Naive thymus-derived CD8-positive, alpha-beta T cell (primary cell): ENCODE data around the gene RAB6A. TPM values are rescaled to one million over a fixed set of nuclear protein-coding genes. Genes with fewer than 3 reads are reported as not detected.

Experiments used
- ATAC-seq, 2 donors: fragments of 150-1000 bp; cut with Tn5 transposase in 1 of 2; sonication (Bioruptor Pico), chemical (Tn5 transposase) in 1 of 2; 1 replicate in 1 of 2; 2 replicates in 1 of 2; pipeline ENCODE4 v1.10.0; 2021; ENCODE audit warnings: mild to moderate bottlenecking in 2 of 2, moderate library complexity in 2 of 2
- POLR2A ChIA-PET: fragments of 350-600 bp; sonication (Branson Sonifier 250); formaldehyde crosslinking; loops from one replicate; lab custom pipeline; 2021; ENCODE audit warnings: antibody characterized with exemption; lab: Charles Lee
- DNase-seq, 10 donors: peaks; one replicate each; pipeline versions ENCODE4 v3.0.0 to v3.0.0-alpha.2; 2020 to 2022
- H3K27ac Mint-ChIP-seq, 10 donors: one replicate each; pipeline ENCODE4 v1.8.0; 2020 to 2022; ENCODE audit warnings: mild to moderate bottlenecking in 10 of 10, mixed read lengths in 10 of 10, moderate library complexity in 4 of 10, inconsistent platforms in 1 of 10
- H3K27me3 Mint-ChIP-seq, 5 donors: one replicate each; pipeline ENCODE4 v1.8.0; 2021 to 2022; ENCODE audit warnings: mixed read lengths in 5 of 5
- H3K36me3 Mint-ChIP-seq, 3 donors: one replicate each; pipeline ENCODE4 v1.8.0; 2020 to 2022; ENCODE audit warnings: mixed read lengths in 3 of 3, mild to moderate bottlenecking in 2 of 3, inconsistent platforms in 1 of 3
- H3K4me1 Mint-ChIP-seq, 4 donors: one replicate each; pipeline ENCODE4 v1.8.0; 2021 to 2022; ENCODE audit warnings: mixed read lengths in 4 of 4
- H3K4me3 Mint-ChIP-seq, 10 donors: one replicate each; pipeline ENCODE4 v1.8.0; 2020 to 2022; ENCODE audit warnings: mild to moderate bottlenecking in 10 of 10, mixed read lengths in 10 of 10, moderate library complexity in 6 of 10, inconsistent platforms in 1 of 10
- H3K9me3 Mint-ChIP-seq, 9 donors: one replicate each; pipeline ENCODE4 v1.8.0; 2020 to 2022; ENCODE audit warnings: mixed read lengths in 9 of 9, mild to moderate bottlenecking in 3 of 9, inconsistent platforms in 1 of 9, moderate library complexity in 1 of 9
- polyA plus RNA-seq, 3 donors: library from polyadenylated mRNA; unstranded; fragments of 300-500 nt; fragmentation: Illumina TruSeq; gene quantifications; one replicate each; pipeline ENCODE4 v1.2.3, GENCODE V29; 2021
- total RNA-seq, 8 experiments: library from RNA in 2 of 8; stranded (reverse) in 2 of 8; gene quantifications; one replicate each; pipeline ENCODE4 v1.2.3 and lab custom pipeline; 2021 to 2026

The RAB6A gene
- total and polyA plus RNA-seq, 5 experiments from 2014 or later, result 79.3 to 94.3 (median 88.5) TPM

DNA sequence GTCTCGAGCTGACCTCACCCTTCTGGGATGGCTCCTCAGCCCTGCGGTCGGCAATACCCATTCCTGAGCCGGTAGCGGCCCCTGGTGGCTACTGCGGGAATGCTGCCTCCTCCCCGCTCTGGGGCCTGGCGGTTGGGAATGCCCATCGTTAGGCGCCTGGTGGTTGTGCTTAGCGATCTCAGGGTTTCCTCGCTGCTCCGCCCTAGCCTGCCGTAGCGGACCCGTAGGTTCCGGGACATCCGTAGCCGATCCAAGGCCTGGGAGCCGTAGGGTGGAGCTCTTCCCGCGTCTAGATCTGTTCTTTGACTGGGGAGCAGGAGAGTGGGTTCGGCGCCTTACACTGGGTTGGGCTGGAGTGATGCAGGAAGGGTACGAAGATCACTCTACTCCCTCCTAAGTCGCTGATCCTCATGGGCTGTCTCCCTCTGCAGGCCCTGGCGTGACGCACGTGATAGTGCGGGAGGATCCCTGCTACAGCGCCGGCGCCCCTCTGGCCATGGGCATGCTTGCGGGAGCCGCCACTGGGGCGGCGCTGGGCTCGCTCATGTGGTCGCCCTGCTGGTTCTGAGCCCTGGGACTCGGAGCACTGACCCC is 99.7 kb downstream of the RAB6A start:
- POLR2A ChIA-PET, result interaction anchor here (1.2 to 3.5 kb wide), 2 partner anchors 12 to 35 kb away, joined by 4 to 22 read pairs; no protein-coding TSS in a partner anchor

DNA sequence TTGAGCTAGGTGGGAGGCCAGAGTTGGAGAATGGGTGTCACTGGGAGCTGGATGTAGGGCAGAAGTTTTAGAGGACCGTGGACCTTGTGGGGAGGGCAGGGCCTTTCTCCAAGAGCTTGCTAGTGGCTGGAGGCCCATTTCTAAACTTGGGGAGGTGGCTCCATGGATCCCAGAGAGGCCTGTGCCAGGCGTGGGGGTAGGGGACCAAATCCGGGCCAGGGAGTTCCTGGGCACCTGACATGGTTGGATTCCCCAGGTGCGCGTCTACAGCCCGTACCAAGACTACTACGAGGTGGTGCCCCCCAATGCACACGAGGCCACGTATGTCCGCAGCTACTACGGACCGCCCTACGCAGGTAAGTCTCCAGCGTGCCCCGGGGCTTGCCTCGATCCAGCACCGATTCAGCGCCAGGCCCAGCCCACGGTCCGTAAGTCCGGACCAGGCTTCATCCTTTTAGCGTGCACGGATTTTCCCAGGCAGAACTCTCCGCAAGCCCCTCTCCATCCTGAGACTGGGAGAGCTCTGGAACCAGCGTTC is 100.3 kb downstream of the RAB6A start:
- H3K4me3 Mint-ChIP-seq, result peak overlapping the region in 6 of 10 donors; percentile 24 to 43 (median 30)
- H3K9me3 Mint-ChIP-seq, result no peaks in the 10 kb centered on the region
- ATAC-seq (peak in 1 of 2 donors; percentile 38), DNase-seq (no peak)
- peaks cover 0 to 24% (median 0%) of the 10 kb centered on the region in 3 donors for H3K36me3 Mint-ChIP-seq
- H3K4me1 Mint-ChIP-seq, result peaks cover 10 to 27% (median 22%) of the 10 kb centered on the region in 4 donors
- peak overlapping the region in 2 of 10 donors; percentile 53 to 56 for H3K27ac Mint-ChIP-seq
- H3K27me3 Mint-ChIP-seq, result peaks cover 0 to 2% (median 0%) of the 10 kb centered on the region in 5 donors
- POLR2A ChIA-PET, result interaction anchor here (1.2 to 3.5 kb wide), 2 partner anchors 11 to 35 kb away, joined by 4 to 22 read pairs; no protein-coding TSS in a partner anchor

More for the DNA sequence above, 99.7 kb downstream of the RAB6A start:
- peaks cover 0 to 2% (median 0%) of the 10 kb centered on the region in 5 donors for H3K27me3 Mint-ChIP-seq
- DNase-seq (peak; percentile 66 to 89 (median 82)), ATAC-seq (peak; percentile 95 to 97)
- H3K27ac Mint-ChIP-seq, result peak overlapping the region in 6 of 10 donors; percentile 45 to 58 (median 50)
- H3K4me3 Mint-ChIP-seq, result peak overlapping the region in 3 of 10 donors; percentile 11 to 57 (median 43)
- no peaks in the 10 kb centered on the region for H3K9me3 Mint-ChIP-seq
- H3K4me1 Mint-ChIP-seq, result peaks cover 10 to 27% (median 23%) of the 10 kb centered on the region in 4 donors
- peaks cover 0 to 18% (median 0%) of the 10 kb centered on the region in 3 donors for H3K36me3 Mint-ChIP-seq

DNA sequence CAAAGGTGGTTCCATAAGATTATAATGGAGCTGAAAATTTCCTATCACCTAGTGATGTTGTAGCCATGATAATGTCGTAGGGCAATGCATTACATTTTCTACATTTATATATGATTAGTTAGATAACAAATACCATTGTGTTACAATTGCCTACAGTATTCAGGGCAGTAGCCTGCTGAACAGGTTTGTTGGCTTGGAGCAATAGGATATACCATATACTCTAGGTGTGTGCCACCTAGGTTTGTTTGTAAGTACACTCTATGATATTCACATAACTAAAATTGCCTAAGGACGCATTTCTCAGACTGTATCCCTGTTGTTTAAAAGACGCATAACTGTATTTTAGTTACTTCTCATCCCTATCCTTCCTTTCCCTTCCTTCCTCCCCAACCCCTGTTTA is 100.9 kb downstream of the RAB6A start:
- Mint-ChIP-seq H3K36me3 (peaks cover 0 to 24% (median 0%) of the 10 kb centered on the region in 3 donors), H3K27ac (peak overlapping the region in 3 of 10 donors; percentile 13 to 53 (median 33)), H3K4me1 (peaks cover 10 to 27% (median 20%) of the 10 kb centered on the region in 4 donors), H3K4me3 (peak overlapping the region in 2 of 10 donors; percentile 1 to 26), H3K27me3 (peaks cover 0 to 2% (median 0%) of the 10 kb centered on the region in 5 donors), H3K9me3 (no peaks in the 10 kb centered on the region)
- no peak for ATAC-seq
- no peak for DNase-seq
- POLR2A ChIA-PET, result interaction anchor here (0.6 to 3.5 kb wide), 3 partner anchors 11 to 47 kb away, joined by 3 to 22 read pairs (median 4); no protein-coding TSS in a partner anchor

DNA sequence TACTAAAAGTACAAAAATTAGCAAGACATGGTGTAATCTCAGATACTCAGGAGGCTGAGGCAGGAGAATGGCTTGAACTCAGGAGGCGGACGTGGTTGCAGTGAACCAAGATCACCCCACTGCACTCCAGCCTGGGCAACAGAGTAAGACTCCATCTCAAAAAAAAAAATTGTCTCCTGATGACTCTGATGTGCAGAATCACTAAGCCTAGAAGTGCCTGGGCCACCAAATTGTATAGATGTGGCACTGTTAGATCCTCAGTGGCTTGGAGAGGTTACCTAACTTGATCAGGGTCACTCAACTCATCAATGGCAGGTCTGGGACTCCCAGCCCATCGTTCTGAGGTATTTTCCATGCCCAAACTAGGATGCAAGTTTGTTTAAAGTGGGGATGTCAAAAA is 103.9 kb downstream of the RAB6A start:
- ATAC-seq, result no peak
- peaks cover 0 to 40% (median 2%) of the 10 kb centered on the region in 3 donors for H3K36me3 Mint-ChIP-seq
- no peak for DNase-seq
- peaks cover 0 to 2% (median 0%) of the 10 kb centered on the region in 5 donors for H3K27me3 Mint-ChIP-seq
- H3K9me3 Mint-ChIP-seq, result no peaks in the 10 kb centered on the region
- peaks cover 8 to 15% (median 12%) of the 10 kb centered on the region in 4 donors for H3K4me1 Mint-ChIP-seq
- no peak overlapping the region for H3K27ac Mint-ChIP-seq
- POLR2A ChIA-PET, result no interaction called here
- H3K4me3 Mint-ChIP-seq, result no peak overlapping the region

DNA sequence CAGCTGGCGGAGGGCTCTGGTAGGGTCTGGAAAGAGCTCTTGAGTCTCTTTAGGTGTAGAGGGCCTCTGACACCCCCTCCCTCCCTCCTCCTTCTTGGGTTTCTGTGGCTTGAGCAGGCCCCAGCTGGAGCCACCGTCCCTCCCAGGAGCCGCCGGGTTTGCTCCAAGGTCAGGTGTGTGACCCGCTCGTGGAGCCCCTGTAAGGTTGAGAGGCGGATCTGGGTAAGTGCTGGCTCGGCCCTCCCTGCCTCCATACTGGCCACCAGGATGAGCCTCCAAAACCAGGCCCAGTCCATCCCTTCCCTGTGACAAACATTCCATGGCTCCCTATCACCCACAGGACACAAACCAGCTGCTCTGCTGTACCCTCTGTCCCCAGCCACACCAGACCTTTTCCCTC is 105.2 kb downstream of the RAB6A start:
- POLR2A ChIA-PET, result no interaction called here
- DNase-seq (no peak), ATAC-seq (no peak)
- H3K27ac Mint-ChIP-seq, result peak overlapping the region in 4 of 10 donors; percentile 25 to 87 (median 45)
- no peak overlapping the region for H3K4me3 Mint-ChIP-seq
- peaks cover 0 to 52% (median 2%) of the 10 kb centered on the region in 3 donors for H3K36me3 Mint-ChIP-seq
- H3K9me3 Mint-ChIP-seq, result no peaks in the 10 kb centered on the region
- H3K4me1 Mint-ChIP-seq, result peaks cover 4 to 6% (median 6%) of the 10 kb centered on the region in 4 donors
- no peaks in the 10 kb centered on the region for H3K27me3 Mint-ChIP-seq

DNA sequence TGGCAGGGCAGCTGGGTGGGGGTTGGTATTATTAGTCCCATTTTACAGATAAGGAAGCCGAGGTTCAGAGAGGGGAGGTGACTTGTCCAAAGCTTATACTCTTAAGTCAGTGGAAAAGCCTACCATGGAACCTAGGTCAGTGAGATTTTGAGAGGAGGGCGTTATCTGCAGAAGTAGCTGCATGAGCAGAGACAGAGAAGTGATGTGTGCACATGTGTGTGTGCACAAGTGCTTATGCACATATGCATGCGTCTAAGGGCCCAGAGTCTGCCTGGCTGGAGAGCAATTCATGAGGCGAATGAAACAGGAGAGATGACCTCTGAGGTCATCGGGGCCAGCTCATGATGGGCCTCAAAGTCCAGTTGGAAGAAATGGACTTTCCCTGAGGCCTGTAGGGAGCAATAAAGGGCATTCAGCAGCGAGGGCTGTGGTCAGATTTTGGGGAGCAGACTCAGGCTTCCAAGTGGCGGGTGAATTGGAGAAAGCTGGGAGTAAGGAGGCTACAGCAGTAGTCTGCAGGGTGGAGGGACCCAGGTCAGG is 106.3 kb downstream of the RAB6A start:
- H3K4me3 Mint-ChIP-seq, result no peak overlapping the region
- peak overlapping the region in 4 of 10 donors; percentile 21 to 84 (median 50) for H3K27ac Mint-ChIP-seq
- POLR2A ChIA-PET, result no interaction called here
- H3K4me1 Mint-ChIP-seq, result peaks cover 0 to 7% (median 3%) of the 10 kb centered on the region in 4 donors
- peaks cover 0 to 51% (median 2%) of the 10 kb centered on the region in 3 donors for H3K36me3 Mint-ChIP-seq
- no peaks in the 10 kb centered on the region for H3K9me3 Mint-ChIP-seq
- ATAC-seq, result no peak
- DNase-seq, result no peak
- H3K27me3 Mint-ChIP-seq, result no peaks in the 10 kb centered on the region

DNA sequence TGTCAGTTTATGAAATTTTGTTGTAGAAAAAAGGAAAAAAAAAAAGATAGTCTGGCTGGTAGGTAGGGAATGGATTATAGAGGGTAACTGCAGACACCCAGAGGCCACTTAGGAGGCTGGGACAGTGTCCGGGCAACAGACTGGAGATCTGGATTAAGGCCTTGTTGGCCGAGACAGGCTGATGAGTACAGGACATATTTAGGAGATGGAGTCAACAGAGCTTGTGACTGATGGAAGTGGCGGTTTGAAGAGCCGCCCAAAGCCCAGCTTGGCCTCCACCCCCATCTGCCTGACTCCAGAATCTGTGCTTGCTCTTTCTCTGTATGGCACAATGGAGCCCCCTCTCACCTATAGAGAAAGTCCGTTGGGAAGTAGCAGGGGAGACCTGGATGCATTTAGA is 106.9 kb downstream of the RAB6A start:
- no peaks in the 10 kb centered on the region for H3K27me3 Mint-ChIP-seq
- peaks cover 4 to 12% (median 9%) of the 10 kb centered on the region in 4 donors for H3K4me1 Mint-ChIP-seq
- POLR2A ChIA-PET, result no interaction called here
- H3K36me3 Mint-ChIP-seq, result peaks cover 0 to 51% (median 2%) of the 10 kb centered on the region in 3 donors
- peak overlapping the region in 3 of 10 donors; percentile 43 to 84 (median 57) for H3K27ac Mint-ChIP-seq
- no peak for DNase-seq
- no peaks in the 10 kb centered on the region for H3K9me3 Mint-ChIP-seq
- no peak overlapping the region for H3K4me3 Mint-ChIP-seq
- ATAC-seq, result no peak

DNA sequence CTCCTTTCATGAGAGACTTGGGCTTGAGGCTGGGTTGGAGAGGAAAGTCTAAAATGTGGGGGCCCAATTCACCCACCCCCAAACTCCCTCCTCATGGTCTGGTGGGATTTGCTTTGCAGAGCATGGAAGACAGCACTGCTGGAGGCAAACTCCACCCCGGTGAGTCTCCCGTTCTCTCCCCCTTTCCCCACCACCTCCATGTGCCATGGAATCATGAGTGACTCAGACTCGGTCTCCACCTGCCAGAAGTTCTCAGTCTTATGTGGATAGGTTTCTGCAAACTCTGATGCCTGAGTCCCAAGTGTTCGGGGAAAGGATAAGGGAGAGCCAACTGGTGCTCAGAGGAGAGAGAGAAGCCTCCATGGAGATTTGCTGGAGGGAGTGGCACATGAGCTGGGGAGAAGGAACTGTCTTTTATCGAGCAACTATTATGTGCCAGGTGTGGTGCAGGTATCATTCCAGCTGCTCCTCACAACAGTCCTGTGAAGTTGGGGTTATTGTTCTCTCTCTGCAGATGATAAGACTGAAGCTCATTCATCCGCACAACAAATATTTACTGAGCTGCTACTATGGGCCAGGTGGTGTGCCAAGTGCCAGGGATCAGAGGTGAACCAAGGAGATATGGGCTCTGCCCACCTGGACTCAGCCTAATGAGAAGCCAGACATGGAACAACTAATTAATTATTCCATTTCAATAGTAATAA is 107.9 kb downstream of the RAB6A start:
- no peaks in the 10 kb centered on the region for H3K27me3 Mint-ChIP-seq
- H3K4me1 Mint-ChIP-seq, result peaks cover 10 to 17% (median 13%) of the 10 kb centered on the region in 4 donors
- POLR2A ChIA-PET, result no interaction called here
- peak overlapping the region in 2 of 10 donors; percentile 15 to 50 for H3K27ac Mint-ChIP-seq
- no peak for ATAC-seq
- peaks cover 0 to 49% (median 2%) of the 10 kb centered on the region in 3 donors for H3K36me3 Mint-ChIP-seq
- H3K9me3 Mint-ChIP-seq, result no peaks in the 10 kb centered on the region
- no peak overlapping the region for H3K4me3 Mint-ChIP-seq
- no peak for DNase-seq

DNA sequence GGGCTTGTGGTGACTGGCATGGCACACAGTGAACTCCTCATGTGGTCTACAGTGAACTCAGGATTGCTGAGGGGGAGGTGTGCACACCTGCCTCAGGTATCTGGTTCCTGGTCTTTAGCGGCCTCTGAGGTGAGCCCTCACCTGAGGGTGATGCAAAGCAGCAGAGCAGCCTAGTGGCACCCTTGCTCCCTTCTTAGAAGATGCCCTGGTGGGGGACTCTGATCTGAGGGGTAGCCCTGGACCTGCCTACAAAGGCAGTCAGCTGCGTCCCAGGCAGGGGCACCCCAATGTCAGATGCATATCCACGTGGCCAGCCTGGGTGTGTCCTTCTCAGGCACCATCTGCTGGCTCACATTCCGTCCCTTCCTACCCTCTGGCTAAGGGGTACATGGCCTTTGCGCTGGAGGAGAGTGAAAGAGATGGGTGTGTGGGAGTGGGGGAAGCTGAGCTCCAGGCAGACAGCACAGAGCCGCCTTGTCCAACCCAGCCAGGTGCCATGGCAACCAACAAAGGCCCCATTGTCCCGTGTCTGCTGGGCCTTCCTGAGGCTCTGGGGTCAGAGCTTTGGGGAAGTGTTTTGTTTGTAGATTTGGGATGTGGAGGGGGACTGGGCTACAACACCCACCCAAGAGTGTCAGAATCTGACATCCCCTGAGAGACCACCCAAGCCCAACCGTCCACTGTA is 108.7 kb downstream of the RAB6A start:
- DNase-seq, result no peak
- Mint-ChIP-seq H3K9me3 (no peaks in the 10 kb centered on the region), H3K4me1 (peaks cover 14 to 25% (median 20%) of the 10 kb centered on the region in 4 donors), H3K36me3 (peaks cover 0 to 49% (median 2%) of the 10 kb centered on the region in 3 donors), H3K4me3 (no peak overlapping the region), H3K27me3 (no peaks in the 10 kb centered on the region), H3K27ac (peak overlapping the region in 1 of 10 donors; percentile 50)
- ATAC-seq, result no peak
- POLR2A ChIA-PET, result no interaction called here

DNA sequence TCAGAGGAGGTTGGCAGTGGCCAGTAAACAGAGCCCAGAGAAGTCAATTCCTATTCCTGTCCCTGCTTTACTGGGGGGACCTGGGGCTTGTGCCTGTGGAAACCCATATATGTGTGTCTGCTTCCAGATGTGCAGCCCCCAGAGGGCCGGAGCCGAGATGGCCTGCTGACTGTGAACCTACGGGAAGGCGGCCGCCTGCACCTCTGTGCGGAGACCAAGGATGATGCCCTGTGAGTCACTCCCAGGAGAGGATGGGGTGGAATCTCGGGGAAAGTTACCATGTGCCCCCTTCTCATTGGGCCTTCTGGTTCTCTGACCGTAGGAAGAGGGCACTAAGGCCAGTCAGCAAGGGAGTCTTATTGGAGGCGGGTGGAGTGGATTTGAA is 109.2 kb downstream of the RAB6A start:
- POLR2A ChIA-PET, result no interaction called here
- Mint-ChIP-seq H3K4me1 (peaks cover 18 to 31% (median 26%) of the 10 kb centered on the region in 4 donors), H3K9me3 (no peaks in the 10 kb centered on the region), H3K4me3 (peak overlapping the region in 1 of 10 donors; percentile 20), H3K27me3 (no peaks in the 10 kb centered on the region), H3K36me3 (peaks cover 0 to 49% (median 2%) of the 10 kb centered on the region in 3 donors), H3K27ac (peak overlapping the region in 1 of 10 donors; percentile 48)
- DNase-seq (no peak), ATAC-seq (no peak)

DNA sequence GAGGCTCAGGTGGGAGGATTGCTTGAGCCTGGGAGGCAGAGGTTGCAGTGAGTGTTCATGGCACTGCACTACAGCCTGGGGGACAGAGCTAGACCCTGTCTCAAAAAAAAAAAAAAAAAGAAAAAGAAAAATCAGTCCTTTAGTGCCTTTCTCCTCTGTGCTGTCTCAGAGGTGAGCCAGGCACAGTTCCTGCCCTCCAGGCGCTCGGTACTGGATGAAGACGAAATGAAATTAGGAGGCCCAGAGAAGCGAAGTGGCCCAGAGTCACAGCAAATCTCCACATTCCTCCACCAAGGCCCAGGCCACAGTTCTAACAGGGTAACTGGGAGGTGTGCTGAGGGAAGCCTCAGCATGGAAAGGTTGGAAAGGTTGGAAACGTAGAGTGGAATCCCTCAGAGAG is 109.6 kb downstream of the RAB6A start:
- DNase-seq (no peak), ATAC-seq (no peak)
- Mint-ChIP-seq H3K27ac (no peak overlapping the region), H3K27me3 (no peaks in the 10 kb centered on the region), H3K36me3 (peaks cover 0 to 47% (median 2%) of the 10 kb centered on the region in 3 donors), H3K4me1 (peaks cover 18 to 33% (median 28%) of the 10 kb centered on the region in 4 donors), H3K9me3 (no peaks in the 10 kb centered on the region), H3K4me3 (no peak overlapping the region)
- POLR2A ChIA-PET, result no interaction called here

DNA sequence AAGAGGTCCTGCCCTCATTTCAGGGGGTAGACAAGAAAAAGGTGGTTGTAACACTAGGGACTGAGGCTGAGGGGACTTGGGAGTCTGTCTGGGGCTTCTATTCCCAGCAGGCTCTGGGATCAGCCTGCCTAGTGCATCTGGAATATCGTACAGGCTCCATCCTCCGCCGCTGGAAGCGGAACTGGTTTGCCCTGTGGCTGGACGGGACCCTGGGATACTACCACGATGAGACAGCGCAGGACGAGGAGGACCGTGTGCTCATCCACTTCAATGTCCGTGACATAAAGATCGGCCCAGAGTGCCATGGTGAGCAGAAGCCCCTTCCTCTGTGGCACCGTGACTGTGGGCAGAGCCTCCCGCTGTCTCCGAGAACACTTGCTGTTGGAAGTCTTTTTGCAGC is 110.5 kb downstream of the RAB6A start:
- ATAC-seq, result no peak
- Mint-ChIP-seq H3K9me3 (no peaks in the 10 kb centered on the region), H3K4me3 (no peak overlapping the region), H3K4me1 (peaks cover 18 to 33% (median 29%) of the 10 kb centered on the region in 4 donors), H3K27me3 (no peaks in the 10 kb centered on the region), H3K36me3 (peaks cover 0 to 40% (median 2%) of the 10 kb centered on the region in 3 donors), H3K27ac (peak overlapping the region in 1 of 10 donors; percentile 90)
- POLR2A ChIA-PET, result interaction anchor here (1.6 kb wide), 1 partner anchor 10 kb away, joined by 4 read pairs; no protein-coding TSS in a partner anchor
- no peak for DNase-seq
